GM12873 (cell line): ENCODE data around the gene MEGF11.

ENCODE experiments used
- TF ChIP-seq, protein P1 (sequence below): IDR thresholded peaks from 2 replicates; pipeline ENCODE4 v1.5.1; 2012; ENCODE audit warnings: low read depth, mild to moderate bottlenecking, moderate library complexity, low read length, control low read depth; ENCODE audit not compliant: insufficient read depth; ENCODE audit errors: missing control alignments

The MEGF11 gene

DNA sequence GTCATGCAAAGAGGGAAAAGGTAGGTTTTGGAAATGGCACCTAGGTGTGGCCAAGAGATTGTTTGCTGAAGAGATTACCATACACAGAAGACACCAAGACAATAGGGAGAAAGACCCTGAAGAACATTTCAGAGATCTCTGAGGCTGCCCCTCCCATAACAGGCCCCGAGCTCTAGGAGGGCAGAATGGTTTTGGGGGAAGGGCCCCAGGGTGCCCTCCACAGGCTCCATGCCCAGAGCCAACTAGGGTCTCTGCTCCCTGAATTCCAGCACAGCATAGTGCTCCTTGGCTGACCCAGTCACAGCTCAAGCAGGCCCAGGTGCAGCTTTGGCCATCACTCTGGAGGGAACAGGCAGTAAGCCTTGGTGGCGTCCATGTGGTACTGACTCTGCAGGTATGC, 220.4 kb downstream of the MEGF11 start:
- TF ChIP-seq, protein P1, sequence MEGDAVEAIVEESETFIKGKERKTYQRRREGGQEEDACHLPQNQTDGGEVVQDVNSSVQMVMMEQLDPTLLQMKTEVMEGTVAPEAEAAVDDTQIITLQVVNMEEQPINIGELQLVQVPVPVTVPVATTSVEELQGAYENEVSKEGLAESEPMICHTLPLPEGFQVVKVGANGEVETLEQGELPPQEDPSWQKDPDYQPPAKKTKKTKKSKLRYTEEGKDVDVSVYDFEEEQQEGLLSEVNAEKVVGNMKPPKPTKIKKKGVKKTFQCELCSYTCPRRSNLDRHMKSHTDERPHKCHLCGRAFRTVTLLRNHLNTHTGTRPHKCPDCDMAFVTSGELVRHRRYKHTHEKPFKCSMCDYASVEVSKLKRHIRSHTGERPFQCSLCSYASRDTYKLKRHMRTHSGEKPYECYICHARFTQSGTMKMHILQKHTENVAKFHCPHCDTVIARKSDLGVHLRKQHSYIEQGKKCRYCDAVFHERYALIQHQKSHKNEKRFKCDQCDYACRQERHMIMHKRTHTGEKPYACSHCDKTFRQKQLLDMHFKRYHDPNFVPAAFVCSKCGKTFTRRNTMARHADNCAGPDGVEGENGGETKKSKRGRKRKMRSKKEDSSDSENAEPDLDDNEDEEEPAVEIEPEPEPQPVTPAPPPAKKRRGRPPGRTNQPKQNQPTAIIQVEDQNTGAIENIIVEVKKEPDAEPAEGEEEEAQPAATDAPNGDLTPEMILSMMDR: no peak

DNA sequence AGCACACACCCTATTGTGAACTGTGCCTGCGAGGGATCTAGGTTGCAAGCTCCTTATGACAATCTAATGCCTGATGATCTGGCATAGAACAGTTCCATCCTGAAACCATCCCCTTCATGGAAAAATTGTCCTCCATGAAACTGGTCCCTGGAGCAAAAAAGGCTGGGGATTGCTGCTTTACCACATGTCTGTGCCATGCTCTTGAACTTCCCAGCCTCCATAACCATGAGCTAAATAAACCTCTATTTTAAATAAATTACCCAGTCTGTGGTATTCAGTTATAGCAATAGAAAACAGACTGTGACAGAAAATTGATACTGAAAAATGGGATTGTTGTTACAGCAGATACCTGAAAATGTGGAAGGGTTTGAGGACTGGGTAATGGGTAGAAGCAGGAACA, 221.5 kb downstream of the MEGF11 start:
- TF ChIP-seq, protein P1: no peak

DNA sequence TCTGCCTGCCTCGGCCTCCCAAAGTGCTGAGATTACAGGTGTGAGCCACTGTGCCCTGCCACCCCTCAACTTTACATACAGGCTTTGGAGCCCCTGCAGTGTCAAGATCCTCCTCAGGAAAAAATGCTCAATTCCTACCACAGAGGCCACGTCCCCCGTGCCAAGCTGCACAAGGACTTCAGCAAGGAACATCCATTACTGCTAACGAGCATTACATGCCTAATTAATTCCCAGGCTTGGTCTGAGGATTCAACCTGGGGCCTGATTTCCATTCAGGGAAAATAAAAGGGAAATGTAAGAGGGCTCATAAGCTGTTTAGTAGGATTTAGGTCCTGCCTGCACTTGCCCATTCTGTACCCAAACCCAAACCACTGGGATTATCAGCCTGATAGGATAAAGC, 222.9 kb downstream of the MEGF11 start:
- TF ChIP-seq, protein P1: no peak

DNA sequence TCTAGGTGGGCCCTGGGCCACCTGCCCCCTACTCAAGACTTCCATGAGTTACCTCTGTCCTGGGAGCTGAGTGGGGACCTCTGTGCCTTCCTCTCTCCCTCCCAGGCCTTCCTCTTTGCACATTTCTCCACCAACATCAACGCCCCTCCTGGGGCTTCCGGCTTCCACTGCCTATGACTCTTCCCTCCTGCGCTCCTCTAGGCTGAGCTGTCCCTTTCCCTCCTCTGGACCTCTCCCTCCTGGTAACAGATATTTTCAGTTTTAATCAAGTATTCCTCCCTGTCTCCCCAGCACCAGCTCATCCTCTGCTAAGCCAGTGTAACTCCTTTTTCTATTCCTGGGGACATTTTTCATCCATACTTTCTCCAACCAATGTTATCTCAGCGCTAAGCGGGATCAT, 223.9 kb downstream of the MEGF11 start:
- TF ChIP-seq, protein P1: no peak

DNA sequence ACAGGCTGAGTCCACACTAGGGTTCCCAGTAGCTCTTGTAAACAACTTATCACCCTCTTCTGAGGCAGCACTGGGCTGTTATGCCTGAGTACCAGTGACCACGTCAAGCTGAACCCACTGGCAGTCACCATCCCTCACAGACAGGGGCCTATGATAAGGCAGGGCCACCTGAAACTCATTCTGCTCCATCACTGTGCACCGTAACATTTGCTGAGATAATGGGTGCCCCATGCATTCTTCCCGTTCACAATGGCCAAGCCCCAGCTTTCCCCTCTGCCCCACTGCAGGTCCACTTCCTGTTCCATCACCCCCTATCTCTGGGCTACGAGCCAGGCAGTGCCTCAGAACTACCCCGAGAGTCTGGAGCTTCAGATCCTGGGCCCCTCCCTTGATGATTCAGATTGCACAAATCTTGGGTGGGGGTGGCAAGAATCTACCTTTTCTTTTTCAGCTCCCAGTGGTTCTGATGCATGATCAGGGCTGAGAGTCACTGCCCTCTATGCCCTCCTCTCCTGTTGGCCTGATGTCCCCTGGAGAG, 226.2 kb downstream of the MEGF11 start:
- TF ChIP-seq, protein P1: no peak

DNA sequence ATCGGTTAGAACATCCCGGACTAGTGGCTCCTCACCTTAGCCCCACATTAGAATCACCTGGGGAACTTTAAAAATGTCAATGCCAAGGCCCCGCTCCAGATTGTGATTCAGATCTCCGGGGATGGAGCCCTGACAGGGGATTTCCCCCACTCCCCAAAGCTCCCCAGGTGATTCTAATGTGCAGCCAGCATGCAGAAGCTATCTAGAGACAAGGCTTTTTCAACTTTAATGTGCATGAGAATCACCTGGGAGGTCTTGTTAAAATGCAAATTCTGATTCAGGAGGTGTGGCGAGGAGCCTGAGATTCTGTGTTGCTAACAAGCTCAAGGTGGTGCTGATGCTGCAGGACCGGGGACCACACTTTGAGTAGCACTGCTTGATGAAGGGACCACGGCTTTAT, 227.6 kb downstream of the MEGF11 start:
- TF ChIP-seq, protein P1: no peak

DNA sequence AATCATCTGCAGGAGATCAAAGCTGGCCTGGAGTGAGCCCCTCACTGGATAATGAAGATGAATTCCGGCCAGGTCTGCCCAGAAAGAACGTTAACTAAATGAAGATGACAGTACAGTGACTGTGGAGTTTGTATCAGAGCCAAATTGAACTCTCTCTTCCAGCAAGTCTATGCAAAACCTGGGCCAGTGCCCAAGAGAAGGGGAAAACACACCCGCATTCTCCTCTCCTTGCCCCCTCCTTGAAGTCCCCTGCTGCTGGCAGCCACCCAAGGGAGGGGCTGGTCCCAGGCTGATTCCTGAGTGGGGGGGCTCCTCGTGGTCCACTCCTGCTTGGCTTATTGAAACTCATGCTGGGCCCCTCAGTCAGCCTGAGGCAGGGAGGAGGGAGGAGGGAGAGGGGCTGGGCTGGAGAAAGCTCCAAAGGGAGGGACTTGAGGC, 228.5 kb downstream of the MEGF11 start:
- TF ChIP-seq, protein P1: no peak
